Fibroblast of skin of scalp (primary cell): ENCODE results near the gene PNMA1.

Experiments
- DNase-seq: peaks from one replicate; pipeline ENCODE4 v3.0.0-alpha.2; 2013

The PNMA1 gene

GRCh38 chr14:73750531-73750901 lies 36.3 kb upstream of the PNMA1 start:
- DNase-seq: no peak

GRCh38 chr14:73749706-73750530 lies 35.7 kb upstream of the PNMA1 start:
- no peak for DNase-seq

GRCh38 chr14:73748858-73749357 lies 34.7 kb upstream of the PNMA1 start:
- DNase-seq: no peak

GRCh38 chr14:73747379-73748211 lies 33.4 kb upstream of the PNMA1 start:
- DNase-seq: no peak

- no peak for DNase-seq
Measured at GRCh38 chr14:73746520-73747378, 32.6 kb upstream of the PNMA1 start.

GRCh38 chr14:73745571-73746519 lies 31.7 kb upstream of the PNMA1 start:
- peak; percentile 19 for DNase-seq

- no peak for DNase-seq
Measured at GRCh38 chr14:73744874-73745529, 30.8 kb upstream of the PNMA1 start.

GRCh38 chr14:73744175-73744867 lies 30.1 kb upstream of the PNMA1 start:
- no peak for DNase-seq

GRCh38 chr14:73743431-73743931 lies 29.3 kb upstream of the PNMA1 start:
- peak; percentile 35 for DNase-seq

- DNase-seq: no peak
Measured at GRCh38 chr14:73742520-73743238, 28.5 kb upstream of the PNMA1 start.

GRCh38 chr14:73741876-73742519 lies 27.8 kb upstream of the PNMA1 start:
- peak; percentile 46 for DNase-seq

GRCh38 chr14:73741386-73741875 lies 27.2 kb upstream of the PNMA1 start:
- peak; percentile 69 for DNase-seq

GRCh38 chr14:73740618-73741326 lies 26.6 kb upstream of the PNMA1 start:
- DNase-seq: no peak

GRCh38 chr14:73739899-73740617 lies 25.9 kb upstream of the PNMA1 start:
- DNase-seq: no peak

GRCh38 chr14:73739174-73739898 lies 25.2 kb upstream of the PNMA1 start:
- DNase-seq: no peak

GRCh38 chr14:73738518-73739173 lies 24.5 kb upstream of the PNMA1 start:
- DNase-seq: no peak
